ENCODE data around the gene FAM204A.

DNA sequence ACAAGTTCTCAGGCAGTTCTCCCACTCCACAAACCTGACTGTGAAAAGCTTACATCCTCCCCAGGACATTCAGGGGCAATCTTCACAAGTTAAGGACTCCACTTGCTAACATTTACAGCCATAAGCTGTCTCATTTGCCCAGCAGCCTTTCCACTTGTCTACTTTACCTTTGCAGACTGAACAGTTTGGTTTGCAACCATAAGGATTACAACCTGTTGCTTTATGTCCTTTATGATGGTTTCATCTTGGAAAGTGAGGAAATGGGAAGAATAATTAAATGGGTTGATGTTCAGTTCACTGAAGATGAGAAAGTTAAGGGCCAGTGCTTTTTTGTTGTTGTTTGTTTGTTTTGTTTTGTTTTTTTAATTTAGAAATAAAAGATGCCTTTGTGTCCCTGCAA, 92.4 kb downstream of the FAM204A start:
- TF ChIP-seq, protein P1, sequence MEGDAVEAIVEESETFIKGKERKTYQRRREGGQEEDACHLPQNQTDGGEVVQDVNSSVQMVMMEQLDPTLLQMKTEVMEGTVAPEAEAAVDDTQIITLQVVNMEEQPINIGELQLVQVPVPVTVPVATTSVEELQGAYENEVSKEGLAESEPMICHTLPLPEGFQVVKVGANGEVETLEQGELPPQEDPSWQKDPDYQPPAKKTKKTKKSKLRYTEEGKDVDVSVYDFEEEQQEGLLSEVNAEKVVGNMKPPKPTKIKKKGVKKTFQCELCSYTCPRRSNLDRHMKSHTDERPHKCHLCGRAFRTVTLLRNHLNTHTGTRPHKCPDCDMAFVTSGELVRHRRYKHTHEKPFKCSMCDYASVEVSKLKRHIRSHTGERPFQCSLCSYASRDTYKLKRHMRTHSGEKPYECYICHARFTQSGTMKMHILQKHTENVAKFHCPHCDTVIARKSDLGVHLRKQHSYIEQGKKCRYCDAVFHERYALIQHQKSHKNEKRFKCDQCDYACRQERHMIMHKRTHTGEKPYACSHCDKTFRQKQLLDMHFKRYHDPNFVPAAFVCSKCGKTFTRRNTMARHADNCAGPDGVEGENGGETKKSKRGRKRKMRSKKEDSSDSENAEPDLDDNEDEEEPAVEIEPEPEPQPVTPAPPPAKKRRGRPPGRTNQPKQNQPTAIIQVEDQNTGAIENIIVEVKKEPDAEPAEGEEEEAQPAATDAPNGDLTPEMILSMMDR (conservative IDR thresholded peaks at IDR 0.05), result no peak
- TF ChIP-seq ZFX (IDR thresholded peaks at IDR 0.05), result no peak
